A673 (cell line): Measurements from ENCODE around the gene HAVCR2.

ENCODE experiments used
- EZH2 ChIP-seq: fragments of 200-600 bp; sonication (generic); IDR thresholded peaks from 2 replicates; pipeline ENCODE4 v1.6.1; 2017; ENCODE audit warnings: borderline replicate concordance, low read depth, mild to moderate bottlenecking, mixed read lengths, antibody characterized with exemption, low read length; ENCODE audit not compliant: poor library complexity, severe bottlenecking
- TF ChIP-seq, protein P1 (sequence below): fragments of 300-800, 200-600 bp; sonication (generic); conservative IDR thresholded peaks from 2 replicates; pipeline ENCODE4 v1.5.1; 2017; ENCODE audit warnings: low read depth, mild to moderate bottlenecking, antibody characterized with exemption, low read length, moderate library complexity, mixed read lengths

DNA sequence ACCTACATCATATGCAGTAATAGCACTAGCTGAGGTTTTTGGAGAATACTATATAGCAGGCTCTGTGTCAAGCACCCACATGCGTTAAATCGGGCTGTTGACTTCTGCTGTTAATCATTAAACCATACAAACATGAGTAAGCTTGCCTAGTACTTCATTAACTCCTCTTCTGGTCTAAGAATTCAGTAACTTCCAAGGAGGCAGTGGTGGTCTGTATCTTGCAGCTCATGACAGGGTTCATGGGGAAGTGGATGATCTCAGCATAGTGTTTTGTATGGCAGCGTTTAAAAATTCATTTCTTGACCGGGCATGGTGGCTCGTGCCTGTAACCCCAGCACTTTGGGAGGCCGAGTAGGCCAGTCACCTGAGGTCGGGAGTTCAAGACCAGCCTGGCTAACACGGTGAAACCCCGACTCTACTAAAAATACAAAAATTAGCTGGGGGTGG is 49.7 kb downstream of the HAVCR2 start, which contains the start of gene HAVCR1:
- TF ChIP-seq, protein P1, sequence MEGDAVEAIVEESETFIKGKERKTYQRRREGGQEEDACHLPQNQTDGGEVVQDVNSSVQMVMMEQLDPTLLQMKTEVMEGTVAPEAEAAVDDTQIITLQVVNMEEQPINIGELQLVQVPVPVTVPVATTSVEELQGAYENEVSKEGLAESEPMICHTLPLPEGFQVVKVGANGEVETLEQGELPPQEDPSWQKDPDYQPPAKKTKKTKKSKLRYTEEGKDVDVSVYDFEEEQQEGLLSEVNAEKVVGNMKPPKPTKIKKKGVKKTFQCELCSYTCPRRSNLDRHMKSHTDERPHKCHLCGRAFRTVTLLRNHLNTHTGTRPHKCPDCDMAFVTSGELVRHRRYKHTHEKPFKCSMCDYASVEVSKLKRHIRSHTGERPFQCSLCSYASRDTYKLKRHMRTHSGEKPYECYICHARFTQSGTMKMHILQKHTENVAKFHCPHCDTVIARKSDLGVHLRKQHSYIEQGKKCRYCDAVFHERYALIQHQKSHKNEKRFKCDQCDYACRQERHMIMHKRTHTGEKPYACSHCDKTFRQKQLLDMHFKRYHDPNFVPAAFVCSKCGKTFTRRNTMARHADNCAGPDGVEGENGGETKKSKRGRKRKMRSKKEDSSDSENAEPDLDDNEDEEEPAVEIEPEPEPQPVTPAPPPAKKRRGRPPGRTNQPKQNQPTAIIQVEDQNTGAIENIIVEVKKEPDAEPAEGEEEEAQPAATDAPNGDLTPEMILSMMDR = no peak
- no peak for TF ChIP-seq EZH2
